AG04449 (cell line): Measurements from ENCODE around the gene CPNE9.

Source experiments
- CTCF ChIA-PET: fragments of 350-600 bp; formaldehyde crosslinking; extraction: SDS; loops from one replicate; lab custom pipeline; 2021; ENCODE audit warnings: antibody characterized with exemption; lab: Yijun Ruan, JAX
- POLR2A ChIA-PET: fragments of 400-600, 350-600 bp; formaldehyde crosslinking; extraction: SDS; loops from one replicate; lab custom pipeline; 2020; ENCODE audit warnings: antibody characterized with exemption, inconsistent platforms; lab: Yijun Ruan, JAX
- DNase-seq: peaks from one replicate; pipeline ENCODE4 v3.0.0-alpha.2; 2010; ENCODE audit warnings: low read depth, low spot score
- H3K4me3 ChIP-seq: 2 replicates; pipeline ENCODE4 v1.5.1; 2011; ENCODE audit warnings: low read depth, mild to moderate bottlenecking, control low read depth, low read length
- CTCF ChIP-seq: IDR thresholded peaks from one replicate; pipeline ENCODE4 v1.5.1; 2011; ENCODE audit warnings: mild to moderate bottlenecking, moderate library complexity, low read length, control low read depth, inconsistent platforms; ENCODE audit not compliant: insufficient read depth; ENCODE audit errors: missing control alignments

The CPNE9 gene

GRCh38 chr3:9685216-9686049 lies 18.2 kb upstream of the CPNE9 start:
- ChIA-PET CTCF (interaction anchor here (1.0 kb wide), 1 partner anchor 14 kb away, joined by 3 read pairs; no protein-coding TSS in a partner anchor), POLR2A (no interaction called here)
- H3K4me3 ChIP-seq, result no peak overlapping the region
- DNase-seq, result no peak
- no peak for TF ChIP-seq CTCF

- POLR2A ChIA-PET, result no interaction called here
Measured at GRCh38 chr3:9686050-9686550, 17.5 kb upstream of the CPNE9 start.

GRCh38 chr3:9686703-9687102 lies 16.9 kb upstream of the CPNE9 start:
- DNase-seq, result no peak
- H3K4me3 ChIP-seq, result no peak overlapping the region
- ChIA-PET POLR2A (no interaction called here), CTCF (no interaction called here)
- no peak for TF ChIP-seq CTCF

More at GRCh38 chr3:9686050-9686550, 17.5 kb upstream of the CPNE9 start:
- CTCF ChIA-PET, result no interaction called here
- DNase-seq, result no peak
- TF ChIP-seq CTCF, result no peak
- H3K4me3 ChIP-seq, result no peak overlapping the region

GRCh38 chr3:9687514-9687913 lies 16.1 kb upstream of the CPNE9 start:
- DNase-seq, result no peak
- H3K4me3 ChIP-seq, result no peak overlapping the region
- ChIA-PET CTCF (no interaction called here), POLR2A (no interaction called here)
- TF ChIP-seq CTCF, result no peak

- no peak overlapping the region for H3K4me3 ChIP-seq
- POLR2A ChIA-PET, result no interaction called here
- no peak for TF ChIP-seq CTCF
- CTCF ChIA-PET, result no interaction called here
- DNase-seq, result no peak
Measured at GRCh38 chr3:9688961-9689360, 14.7 kb upstream of the CPNE9 start.

GRCh38 chr3:9689757-9690156 lies 13.9 kb upstream of the CPNE9 start:
- no peak overlapping the region for H3K4me3 ChIP-seq
- ChIA-PET POLR2A (no interaction called here), CTCF (interaction anchor here (1.4 kb wide), 1 partner anchor 13 kb away, joined by 4 read pairs; no protein-coding TSS in a partner anchor)
- TF ChIP-seq CTCF, result no peak
- DNase-seq, result no peak
